ENCODE measurements around the gene NCAM1. TPM values are rescaled to one million over a fixed set of nuclear protein-coding genes. Genes with fewer than 3 reads are reported as not detected.

The NCAM1 gene
- total RNA-seq, 4 donors from 2014 or later = 1.8 to 42.9 (median 10.5) TPM

GRCh38 chr11:112968941-112969713 is 7.9 kb downstream of the NCAM1 start:
- Histone ChIP-seq H3K4me3 (no peak overlapping the region), H3K27me3 (no peaks in the 10 kb centered on the region), H3K27ac (no peak overlapping the region), H3K4me1 (peaks cover 0 to 5% (median 0%) of the 10 kb centered on the region in 4 donors), H3K36me3 (no peaks in the 10 kb centered on the region), H3K9me3 (no peaks in the 10 kb centered on the region)
- TF ChIP-seq, protein P1, sequence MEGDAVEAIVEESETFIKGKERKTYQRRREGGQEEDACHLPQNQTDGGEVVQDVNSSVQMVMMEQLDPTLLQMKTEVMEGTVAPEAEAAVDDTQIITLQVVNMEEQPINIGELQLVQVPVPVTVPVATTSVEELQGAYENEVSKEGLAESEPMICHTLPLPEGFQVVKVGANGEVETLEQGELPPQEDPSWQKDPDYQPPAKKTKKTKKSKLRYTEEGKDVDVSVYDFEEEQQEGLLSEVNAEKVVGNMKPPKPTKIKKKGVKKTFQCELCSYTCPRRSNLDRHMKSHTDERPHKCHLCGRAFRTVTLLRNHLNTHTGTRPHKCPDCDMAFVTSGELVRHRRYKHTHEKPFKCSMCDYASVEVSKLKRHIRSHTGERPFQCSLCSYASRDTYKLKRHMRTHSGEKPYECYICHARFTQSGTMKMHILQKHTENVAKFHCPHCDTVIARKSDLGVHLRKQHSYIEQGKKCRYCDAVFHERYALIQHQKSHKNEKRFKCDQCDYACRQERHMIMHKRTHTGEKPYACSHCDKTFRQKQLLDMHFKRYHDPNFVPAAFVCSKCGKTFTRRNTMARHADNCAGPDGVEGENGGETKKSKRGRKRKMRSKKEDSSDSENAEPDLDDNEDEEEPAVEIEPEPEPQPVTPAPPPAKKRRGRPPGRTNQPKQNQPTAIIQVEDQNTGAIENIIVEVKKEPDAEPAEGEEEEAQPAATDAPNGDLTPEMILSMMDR (IDR thresholded peaks at IDR 0.05) = no peak
- no peak for TF ChIP-seq POLR2A (IDR thresholded peaks at IDR 0.05)
- DNase-seq = no peak

DNA sequence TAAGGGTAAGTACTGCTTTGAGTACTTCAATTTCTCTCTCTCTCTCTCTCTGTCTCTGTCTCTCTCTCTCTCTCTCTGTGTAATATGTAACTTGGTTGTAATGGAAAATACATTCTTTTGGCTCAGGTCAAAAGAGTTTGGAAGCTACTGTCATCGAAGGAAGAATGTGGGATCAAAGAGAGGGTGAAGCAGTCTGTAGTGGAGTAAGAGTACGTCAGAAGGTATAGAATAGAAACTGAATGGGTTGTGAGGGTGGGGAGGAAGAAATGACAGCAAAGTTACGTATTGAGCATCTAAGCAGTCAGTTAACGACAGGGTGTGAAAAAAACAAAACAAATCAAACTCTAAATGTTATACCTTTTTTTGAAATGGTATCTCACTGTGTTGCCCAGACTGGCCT is 10.0 kb downstream of the NCAM1 start:
- no peaks in the 10 kb centered on the region for H3K36me3 ChIP-seq
- DNase-seq = no peak
- no peak overlapping the region for H3K27ac ChIP-seq
- no peaks in the 10 kb centered on the region for H3K27me3 ChIP-seq
- H3K4me3 ChIP-seq = no peak overlapping the region
- H3K9me3 ChIP-seq = no peaks in the 10 kb centered on the region
- TF ChIP-seq, protein P1 (IDR thresholded peaks at IDR 0.05) = no peak
- TF ChIP-seq POLR2A (IDR thresholded peaks at IDR 0.05) = no peak
- H3K4me1 ChIP-seq = peaks cover 0 to 5% (median 0%) of the 10 kb centered on the region in 4 donors

DNA sequence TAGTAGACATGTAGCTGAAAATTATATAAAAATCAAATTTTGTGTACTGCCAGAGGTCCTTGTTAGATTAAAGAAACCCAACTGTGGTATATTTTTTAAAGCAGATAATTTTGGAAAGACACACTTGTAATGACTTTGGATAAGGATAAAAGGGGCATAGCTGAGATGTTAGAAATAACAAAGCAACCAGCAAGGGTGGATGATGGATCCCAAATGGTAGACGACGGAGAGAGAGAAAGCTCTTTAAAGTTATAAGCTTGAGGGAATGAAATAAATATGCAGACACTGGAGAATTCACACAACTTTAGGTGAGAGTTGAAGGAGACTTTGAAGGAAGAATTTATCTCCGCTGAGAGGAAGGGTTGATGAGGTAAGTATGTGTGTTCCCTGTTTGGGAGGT is 10.6 kb downstream of the NCAM1 start:
- no peaks in the 10 kb centered on the region for H3K36me3 ChIP-seq
- H3K27me3 ChIP-seq = no peaks in the 10 kb centered on the region
- no peak for DNase-seq
- no peaks in the 10 kb centered on the region for H3K9me3 ChIP-seq
- TF ChIP-seq, protein P1 (IDR thresholded peaks at IDR 0.05) = no peak
- TF ChIP-seq POLR2A (IDR thresholded peaks at IDR 0.05) = no peak
- no peak overlapping the region for H3K4me3 ChIP-seq
- no peak overlapping the region for H3K27ac ChIP-seq
- H3K4me1 ChIP-seq = peaks cover 0 to 5% (median 0%) of the 10 kb centered on the region in 4 donors

DNA sequence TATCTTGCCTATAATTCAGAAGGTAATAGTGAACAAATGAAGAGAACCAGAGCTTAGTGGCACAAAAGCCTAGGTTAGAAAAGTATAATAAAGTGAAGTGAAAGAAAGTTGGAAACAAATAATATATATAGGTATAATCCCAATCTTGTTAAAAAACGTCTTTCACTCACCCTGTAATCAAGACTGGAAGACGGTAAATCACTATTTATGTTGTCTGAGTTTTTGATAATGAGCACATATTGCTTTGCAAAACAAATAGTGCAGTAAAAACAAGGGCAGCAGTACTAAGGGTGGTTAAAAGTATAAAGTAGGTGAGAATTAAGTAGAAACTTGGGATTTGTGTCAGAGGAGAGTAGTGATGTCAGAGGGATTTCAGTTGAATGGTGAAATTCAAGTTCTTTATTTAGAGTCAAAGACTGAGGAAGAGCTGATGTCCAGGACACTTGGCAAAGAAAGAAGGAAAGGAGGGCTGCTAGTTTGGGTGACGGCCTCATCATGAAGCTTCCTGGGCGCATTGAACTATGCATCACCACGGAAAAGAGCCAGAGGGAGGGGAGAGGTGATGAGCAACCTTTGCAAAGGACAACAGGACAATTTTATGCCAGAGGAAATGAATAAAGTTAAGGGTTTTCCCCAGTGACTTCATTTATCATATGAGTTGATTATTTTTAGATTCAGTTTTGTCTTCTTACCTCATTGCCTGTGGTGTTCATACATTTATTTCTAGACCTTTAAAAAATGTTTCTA is 11.4 kb downstream of the NCAM1 start:
- DNase-seq = no peak

DNA sequence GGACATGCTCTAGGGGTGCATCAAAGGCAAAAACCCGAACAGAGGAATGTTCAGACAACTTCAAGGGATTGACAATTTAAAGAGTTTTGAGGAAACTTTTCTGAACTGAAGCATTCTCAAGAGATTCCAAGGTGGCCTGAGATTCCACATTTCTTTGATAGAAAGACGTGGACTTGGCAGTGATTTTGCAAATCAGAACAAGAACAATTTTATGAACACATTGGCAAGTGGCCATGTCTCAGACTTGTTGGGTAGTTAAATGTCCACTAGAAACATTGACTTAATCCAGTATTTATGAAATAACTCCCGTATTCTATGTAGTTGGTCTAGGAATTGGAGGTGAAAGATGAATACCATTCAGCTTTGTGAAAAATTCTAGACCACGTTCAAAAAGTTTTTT is 13.8 kb downstream of the NCAM1 start:
- no peaks in the 10 kb centered on the region for H3K4me1 ChIP-seq
- H3K4me3 ChIP-seq = no peak overlapping the region
- no peaks in the 10 kb centered on the region for H3K27me3 ChIP-seq
- H3K27ac ChIP-seq = no peak overlapping the region
- TF ChIP-seq POLR2A (IDR thresholded peaks at IDR 0.05) = no peak
- TF ChIP-seq, protein P1 (IDR thresholded peaks at IDR 0.05) = no peak
- no peak for DNase-seq
- H3K36me3 ChIP-seq = no peaks in the 10 kb centered on the region
- H3K9me3 ChIP-seq = no peaks in the 10 kb centered on the region

More for the DNA sequence above, 11.4 kb downstream of the NCAM1 start:
- Histone ChIP-seq H3K4me1 (peaks cover 0 to 5% (median 0%) of the 10 kb centered on the region in 4 donors), H3K27me3 (no peaks in the 10 kb centered on the region), H3K9me3 (no peaks in the 10 kb centered on the region), H3K4me3 (no peak overlapping the region), H3K27ac (no peak overlapping the region), H3K36me3 (no peaks in the 10 kb centered on the region)
- TF ChIP-seq, protein P1 (IDR thresholded peaks at IDR 0.05) = no peak
- TF ChIP-seq POLR2A (IDR thresholded peaks at IDR 0.05) = no peak

All from Peyer's patch (tissue), 4 donors.